GM18951 (cell line): ENCODE data around the gene EYA4.

Experiments used
- POLR2A ChIP-seq: IDR thresholded peaks from 4 replicates; pipeline ENCODE4 v1.6.1; 2011; ENCODE audit warnings: mild to moderate bottlenecking; ENCODE audit not compliant: insufficient read length, insufficient read depth; ENCODE audit errors: extremely low read depth
- in situ Hi-C: fragments of 300-500 bp; cut with MboI; formaldehyde crosslinking; loops from one replicate; pipeline ENCODE4 v1.12.0; 2022; ENCODE audit warnings: low sequenced_read_pairs, mixed read lengths, inconsistent platforms; ENCODE audit not compliant: unreplicated experiment

The EYA4 gene

GRCh38 chr6:133504761-133505160 lies 263.6 kb downstream of the EYA4 start:
- in situ Hi-C loops: no loop called here
- no peak for TF ChIP-seq POLR2A

GRCh38 chr6:133505681-133506080 lies 264.5 kb downstream of the EYA4 start:
- TF ChIP-seq POLR2A: no peak
- in situ Hi-C loops: no loop called here

- no peak for TF ChIP-seq POLR2A
- in situ Hi-C loops: no loop called here
Observed at GRCh38 chr6:133512410-133513016, 271.4 kb downstream of the EYA4 start.

- no peak for TF ChIP-seq POLR2A
- in situ Hi-C loops: no loop called here
Observed at GRCh38 chr6:133523816-133524215, 282.7 kb downstream of the EYA4 start.

- no peak for TF ChIP-seq POLR2A
- in situ Hi-C loops: no loop called here
Observed at GRCh38 chr6:133526436-133526835, 285.3 kb downstream of the EYA4 start.

GRCh38 chr6:133528566-133528965 lies 287.4 kb downstream of the EYA4 start:
- no peak for TF ChIP-seq POLR2A
- in situ Hi-C loops: no loop called here

GRCh38 chr6:133532908-133533307 lies 291.8 kb downstream of the EYA4 start:
- in situ Hi-C loops: no loop called here
- no peak for TF ChIP-seq POLR2A

- in situ Hi-C loops: no loop called here
- TF ChIP-seq POLR2A: no peak
Observed at GRCh38 chr6:133539502-133540259, 298.5 kb downstream of the EYA4 start.

- in situ Hi-C loops: no loop called here
- TF ChIP-seq POLR2A: no peak
Observed at GRCh38 chr6:133540361-133540760, 299.2 kb downstream of the EYA4 start.

GRCh38 chr6:133541040-133541439 lies 299.9 kb downstream of the EYA4 start:
- TF ChIP-seq POLR2A: no peak
- in situ Hi-C loops: no loop called here

GRCh38 chr6:133542056-133542821 lies 301.1 kb downstream of the EYA4 start:
- no peak for TF ChIP-seq POLR2A
- in situ Hi-C loops: no loop called here

- TF ChIP-seq POLR2A: no peak
Observed at GRCh38 chr6:133544419-133544818, 303.3 kb downstream of the EYA4 start.

GRCh38 chr6:133546098-133546497 lies 304.9 kb downstream of the EYA4 start:
- in situ Hi-C loops: no loop called here
- no peak for TF ChIP-seq POLR2A

More at GRCh38 chr6:133544419-133544818, 303.3 kb downstream of the EYA4 start:
- in situ Hi-C loops: no loop called here
